ENCODE measurements around the gene SNX14.

DNA sequence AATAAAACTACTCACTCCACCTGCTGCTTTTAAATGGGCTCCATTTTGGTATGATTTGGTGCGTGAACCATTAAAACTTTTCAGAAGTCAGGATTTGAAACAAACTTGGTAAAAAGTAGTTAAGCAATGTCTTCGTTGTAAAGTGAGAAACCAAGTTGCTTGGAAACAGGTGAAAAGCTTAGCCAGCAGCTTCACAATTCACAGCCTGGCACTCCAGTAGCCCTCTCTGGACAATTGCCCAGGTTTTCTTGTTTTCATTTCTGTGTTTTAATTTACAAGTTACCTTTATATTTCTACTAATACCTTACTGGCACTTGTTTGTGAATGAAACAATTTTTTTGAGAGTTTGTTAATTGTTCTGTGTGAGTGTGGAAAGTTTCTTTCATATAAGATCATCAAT lies 131.0 kb downstream of the SNX14 start:
- TF ChIP-seq CTCF (IDR thresholded peaks at IDR 0.05) (no peak), POLR2A (IDR thresholded peaks at IDR 0.05) (no peak)

Measured in heart left ventricle (tissue), 13 donors.